GM18508 (cell line): ENCODE data around the gene KCMF1.

ENCODE experiments used
- ATAC-seq: cut with Tn5 transposase; IDR thresholded peaks from one replicate; pipeline ENCODE4 v1.9.1; 2021; ENCODE audit warnings: moderate number of reproducible peaks; ENCODE audit not compliant: insufficient read depth, unreplicated experiment

The KCMF1 gene

DNA sequence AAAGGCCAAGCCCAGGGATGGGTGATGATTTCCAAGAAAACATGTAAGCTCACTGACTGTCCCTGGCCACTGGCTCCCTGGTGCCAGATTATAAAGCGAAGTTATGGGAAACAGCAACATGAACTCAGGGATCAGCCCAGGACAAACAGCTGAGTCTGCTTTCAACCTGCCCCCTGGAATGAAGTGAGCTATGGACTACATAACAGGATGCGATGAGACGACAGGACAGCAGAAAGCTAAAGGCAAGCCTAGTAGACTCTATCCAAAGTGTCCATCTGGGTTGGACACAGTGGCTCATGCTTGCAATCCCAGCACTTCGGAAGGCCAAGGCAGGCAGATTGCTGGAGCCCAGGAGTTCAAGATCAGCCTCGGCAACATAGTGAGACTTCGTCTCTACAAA, 16.6 kb upstream of the KCMF1 start:
- no peak for ATAC-seq

DNA sequence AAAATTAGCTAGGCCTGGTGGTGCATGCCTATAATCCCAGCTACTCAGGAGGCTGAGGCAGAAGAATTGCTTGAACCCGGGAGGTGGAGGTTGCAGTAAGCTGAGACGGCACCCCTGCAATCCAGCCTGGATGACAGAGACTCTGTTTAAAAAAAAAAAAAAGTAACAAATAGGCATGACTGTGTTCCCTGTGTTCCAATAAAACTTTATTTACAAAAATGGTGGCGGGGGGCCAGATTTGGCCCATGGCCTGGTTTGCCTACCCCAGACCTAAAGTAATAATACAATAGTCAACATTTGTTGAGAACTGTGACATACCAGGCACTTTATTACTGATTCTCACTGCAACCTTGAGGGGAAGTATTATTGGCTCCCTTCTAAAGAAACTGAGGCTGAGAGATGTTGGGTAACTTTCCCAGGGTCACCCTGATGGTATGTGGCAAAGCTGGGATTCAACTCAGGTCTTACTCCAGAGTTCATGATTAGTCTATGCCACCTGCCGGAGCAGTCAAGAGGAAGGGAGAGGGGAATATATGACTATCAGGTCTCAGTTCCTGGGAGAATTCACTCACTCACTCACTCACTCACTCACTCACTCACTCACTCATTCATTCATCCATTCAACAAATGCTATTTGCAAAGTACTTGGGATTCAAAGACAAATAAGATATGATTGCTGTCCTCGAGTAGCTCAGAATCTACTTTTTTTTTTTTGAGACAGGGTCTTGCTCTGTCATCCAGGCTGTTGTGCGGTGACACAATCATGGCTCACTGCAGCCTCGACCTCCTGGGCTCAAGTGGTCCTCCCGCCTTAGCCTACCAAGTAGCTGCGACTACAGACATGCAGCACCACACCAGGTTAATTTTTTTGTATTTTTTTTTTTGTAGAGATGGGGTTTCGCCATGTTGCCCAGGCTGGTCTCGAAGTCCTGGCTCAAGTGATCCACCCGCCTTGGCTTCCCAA, 14.3 kb upstream of the KCMF1 start:
- no peak for ATAC-seq

DNA sequence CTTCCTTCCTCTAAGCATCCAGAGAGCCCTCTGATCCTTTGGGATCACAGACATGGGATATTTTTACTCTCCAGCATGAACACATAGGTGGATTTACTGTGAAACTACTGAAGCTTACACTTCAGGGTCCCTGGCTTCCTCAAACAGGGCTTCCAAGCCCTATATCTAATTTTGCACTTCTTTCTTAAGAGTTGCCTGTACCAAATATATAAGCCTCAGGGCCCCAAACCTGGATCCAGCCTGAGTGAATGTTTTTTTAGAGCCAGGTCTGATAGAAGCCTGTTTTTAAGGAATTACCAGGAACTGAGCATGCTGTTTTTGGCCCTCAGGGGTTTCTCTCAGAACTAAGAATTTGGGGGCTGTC, 13.2 kb upstream of the KCMF1 start:
- no peak for ATAC-seq

DNA sequence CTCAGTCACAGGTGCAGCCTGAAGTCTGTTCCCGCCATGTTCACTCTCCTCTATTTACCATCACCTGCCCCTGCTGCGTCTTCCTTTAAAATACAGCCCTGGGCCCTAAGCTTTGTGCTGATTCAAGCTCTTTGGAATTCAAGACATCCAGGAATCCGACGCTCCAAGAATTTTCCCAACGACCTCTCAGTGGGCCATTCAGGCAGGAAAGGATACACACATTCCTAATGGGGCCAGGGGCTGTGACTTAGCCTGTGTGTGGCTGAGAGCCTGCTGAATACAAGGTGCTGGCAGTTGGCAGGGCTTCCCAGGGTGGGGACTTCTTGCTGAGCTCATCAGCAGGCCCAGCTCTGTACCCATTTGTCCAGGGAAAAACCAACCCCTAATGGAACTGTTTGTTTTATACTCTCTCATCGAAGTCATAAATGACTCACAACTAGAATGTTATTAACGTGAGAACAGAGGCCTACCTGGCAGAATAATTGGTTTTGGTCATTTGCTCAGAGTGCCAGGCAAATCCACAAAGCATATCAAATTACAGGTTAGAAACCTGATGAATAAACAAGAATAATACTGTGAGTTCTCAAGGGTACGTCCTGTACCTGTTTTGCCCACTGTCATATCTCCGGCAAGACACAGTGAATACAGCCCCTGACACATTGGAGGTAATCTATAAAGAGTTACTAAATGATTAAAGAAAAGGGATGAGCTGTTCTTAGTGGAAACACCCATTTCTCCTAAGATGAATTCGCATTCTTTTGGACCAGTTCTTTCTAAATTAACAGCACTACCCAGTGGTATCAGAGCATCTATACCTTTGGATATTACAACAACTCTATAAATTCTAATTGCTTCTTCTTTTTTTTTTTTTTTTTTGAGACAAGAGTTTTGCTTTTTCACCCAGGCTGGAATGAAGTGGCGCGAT, 12.6 kb upstream of the KCMF1 start:
- no peak for ATAC-seq

DNA sequence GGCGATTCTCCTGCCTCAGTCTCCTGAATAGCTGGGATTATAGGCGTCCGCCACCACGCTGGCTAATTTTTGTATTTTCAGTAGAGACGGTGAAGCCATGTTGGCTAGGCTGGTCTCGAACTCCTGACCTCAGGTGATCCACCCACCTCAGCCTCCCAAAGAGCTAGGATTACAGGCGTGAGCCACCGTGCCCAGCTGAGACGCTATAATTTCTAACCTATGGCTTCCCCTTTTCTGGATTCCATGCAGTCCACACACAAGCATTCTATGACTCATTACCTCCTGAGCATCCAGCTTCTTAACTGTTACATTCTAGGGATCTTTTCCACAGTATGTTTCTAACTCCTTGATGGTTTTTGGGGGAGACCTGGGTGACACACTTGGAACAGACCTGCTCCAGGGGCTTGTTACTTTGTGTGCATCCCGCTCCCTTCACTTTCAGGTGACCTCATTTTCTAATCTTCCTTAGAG, 11.8 kb upstream of the KCMF1 start:
- no peak for ATAC-seq

DNA sequence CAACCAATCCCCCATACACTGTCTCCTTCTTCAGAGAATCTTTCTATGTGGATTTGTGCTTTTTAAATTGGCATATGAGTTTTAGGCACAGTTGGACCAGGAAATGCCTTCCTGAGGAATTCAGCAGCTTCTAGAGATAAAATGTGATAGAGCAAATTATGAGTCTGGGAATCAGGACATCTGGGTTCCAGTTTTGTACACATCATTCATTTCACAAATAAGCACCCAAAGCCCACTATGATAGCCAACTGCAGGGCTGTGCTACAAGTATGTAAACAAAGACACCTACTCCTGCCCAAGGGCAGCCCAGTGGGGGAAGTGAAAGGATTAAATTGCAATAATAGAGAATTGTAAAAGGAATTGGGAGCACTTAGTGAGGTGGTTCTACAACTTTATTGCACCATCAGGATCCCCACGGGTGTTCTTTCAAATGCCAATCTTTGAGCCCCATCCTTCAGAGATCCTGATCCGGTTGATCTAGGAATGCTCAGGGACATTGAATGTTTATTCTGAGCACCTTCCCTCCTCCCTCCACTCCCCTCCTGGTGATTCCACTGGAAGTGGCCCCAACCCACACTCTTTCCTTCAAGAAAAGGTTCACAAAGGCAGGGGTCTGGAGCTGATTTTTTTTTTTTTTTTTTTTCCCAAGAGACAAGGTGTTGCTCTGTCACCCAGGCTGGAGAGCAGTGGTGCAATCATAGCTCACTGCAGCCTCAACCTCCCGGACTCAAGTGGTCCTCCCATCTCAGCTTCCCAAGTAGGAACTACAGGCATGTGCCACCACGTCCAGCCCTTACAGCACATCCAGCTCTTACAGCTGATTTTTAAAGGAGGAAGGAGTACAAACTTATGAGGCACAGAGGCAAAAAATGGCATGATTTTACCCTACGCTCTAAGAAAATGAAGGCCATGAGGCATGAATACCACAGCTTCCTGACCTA, 11.1 kb upstream of the KCMF1 start:
- ATAC-seq = no peak

DNA sequence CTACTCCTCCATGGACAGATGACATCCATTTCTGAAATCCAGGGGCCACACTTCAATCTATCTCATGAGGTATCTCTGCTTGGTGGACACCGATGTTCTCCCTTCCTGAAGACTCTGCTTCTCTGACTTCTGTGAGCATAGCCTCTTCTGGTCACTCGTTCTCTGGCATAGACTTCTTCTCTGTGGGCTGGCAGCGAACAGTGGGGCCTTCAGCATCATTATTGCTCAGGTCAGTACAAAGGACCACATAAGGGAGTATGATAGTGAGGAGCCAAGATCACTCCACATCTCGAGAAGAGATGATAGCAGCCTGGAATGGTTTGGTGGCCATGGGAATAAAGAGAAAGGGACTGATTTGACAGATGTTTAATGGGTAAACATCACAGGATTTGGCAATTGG, 8.0 kb upstream of the KCMF1 start:
- no peak for ATAC-seq

DNA sequence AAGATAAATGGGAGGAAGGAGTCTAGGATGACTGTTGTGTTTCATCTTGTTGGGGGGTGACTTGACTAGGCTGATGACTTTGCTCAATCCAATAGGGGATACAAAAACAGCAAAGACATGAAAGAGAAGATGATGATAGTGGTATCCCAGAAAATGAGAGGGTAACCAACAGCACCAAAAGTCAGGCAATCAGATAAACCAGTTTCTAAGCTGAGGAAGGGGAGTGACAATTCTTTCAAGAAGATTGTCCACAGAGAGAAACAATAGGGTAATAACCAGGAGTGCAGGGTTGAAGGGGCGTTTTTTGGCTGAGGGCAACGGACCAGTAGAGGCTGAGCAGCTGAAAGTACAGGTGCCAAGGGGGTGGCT, 7.7 kb upstream of the KCMF1 start:
- ATAC-seq = no peak

DNA sequence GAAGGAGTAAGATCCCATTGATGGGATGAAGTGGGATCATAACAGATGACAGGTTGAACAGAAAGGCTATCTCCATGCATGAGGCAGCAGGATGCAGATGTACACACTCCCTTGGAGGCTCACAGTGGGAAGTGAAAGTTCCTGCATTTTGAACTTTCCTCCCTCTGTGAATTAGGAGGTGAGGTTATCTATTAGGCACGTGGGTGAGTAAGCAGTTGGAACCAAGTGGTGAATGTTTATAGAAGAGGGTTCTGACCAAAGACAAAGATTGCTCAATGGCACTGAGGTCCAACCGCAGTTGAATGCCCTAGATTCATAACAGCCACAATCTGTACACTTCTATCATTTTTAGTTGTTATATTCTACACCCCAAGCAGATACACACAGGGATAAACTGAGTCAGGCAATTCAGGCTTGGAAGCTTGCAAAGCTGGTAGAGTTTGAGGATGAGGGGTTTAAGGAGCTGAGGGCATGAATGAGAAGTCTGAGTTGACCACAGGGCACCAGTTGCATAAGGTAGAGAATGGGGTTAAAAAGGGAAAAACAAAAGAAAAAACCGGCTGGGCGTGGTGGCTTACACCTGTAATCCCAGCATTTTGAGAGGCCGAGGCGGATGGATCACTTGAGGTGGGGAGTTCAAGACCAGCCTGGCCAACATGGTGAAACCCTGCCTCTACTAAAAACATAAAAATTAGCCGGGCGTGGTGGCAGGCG, 7.1 kb upstream of the KCMF1 start:
- ATAC-seq = no peak

DNA sequence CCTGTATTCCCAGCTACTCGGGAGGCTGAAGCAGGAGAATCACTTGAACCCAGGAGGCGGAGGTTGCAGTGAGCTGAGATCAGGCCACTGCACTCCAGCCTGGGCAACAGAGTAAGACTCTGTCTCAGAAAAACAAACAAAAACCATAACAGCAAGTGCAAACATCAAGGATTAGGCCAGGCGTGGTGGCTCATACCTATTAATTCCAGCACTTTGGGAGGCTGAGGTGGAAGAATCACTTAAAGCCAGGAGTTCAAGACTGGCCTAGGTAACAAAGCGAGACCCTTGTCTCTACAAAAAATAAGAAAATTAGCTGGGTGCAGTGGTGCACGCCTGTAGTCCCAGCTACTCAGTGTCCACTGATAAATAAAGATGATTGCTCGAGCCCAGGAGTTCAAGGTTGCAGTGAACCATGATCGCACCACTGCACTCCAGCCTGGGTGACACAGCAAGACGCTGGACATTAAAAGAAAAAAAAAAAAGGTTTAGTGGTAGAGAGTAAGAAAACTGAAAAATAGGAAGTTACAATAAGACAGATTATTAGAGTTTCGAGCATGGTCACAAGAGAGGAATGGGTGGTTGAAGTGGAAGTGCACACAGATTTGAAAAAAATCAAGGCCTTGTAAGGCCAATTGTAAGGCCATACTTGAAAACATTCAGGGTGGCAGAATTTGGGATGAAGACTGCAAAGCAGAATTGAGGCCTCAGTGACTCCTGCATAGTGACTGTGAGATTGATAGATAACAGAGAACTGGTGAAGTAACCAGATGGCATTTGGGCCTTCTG, 6.4 kb upstream of the KCMF1 start:
- ATAC-seq = no peak

DNA sequence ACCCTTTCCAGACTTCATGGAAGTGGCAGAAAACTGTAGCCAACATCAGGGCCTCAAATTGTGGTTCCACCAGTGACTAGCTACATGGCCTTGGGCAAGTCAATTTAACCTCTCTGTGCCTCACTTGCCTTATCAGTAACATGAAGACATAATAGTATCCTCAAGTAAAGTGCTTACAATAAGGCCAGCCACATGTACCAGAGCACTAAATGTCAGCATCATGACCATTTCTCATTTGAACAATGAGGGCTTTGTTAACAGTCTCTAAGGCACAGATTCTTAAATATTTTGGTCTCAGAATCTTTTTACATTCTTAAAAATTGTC, 5.8 kb upstream of the KCMF1 start:
- ATAC-seq = no peak

DNA sequence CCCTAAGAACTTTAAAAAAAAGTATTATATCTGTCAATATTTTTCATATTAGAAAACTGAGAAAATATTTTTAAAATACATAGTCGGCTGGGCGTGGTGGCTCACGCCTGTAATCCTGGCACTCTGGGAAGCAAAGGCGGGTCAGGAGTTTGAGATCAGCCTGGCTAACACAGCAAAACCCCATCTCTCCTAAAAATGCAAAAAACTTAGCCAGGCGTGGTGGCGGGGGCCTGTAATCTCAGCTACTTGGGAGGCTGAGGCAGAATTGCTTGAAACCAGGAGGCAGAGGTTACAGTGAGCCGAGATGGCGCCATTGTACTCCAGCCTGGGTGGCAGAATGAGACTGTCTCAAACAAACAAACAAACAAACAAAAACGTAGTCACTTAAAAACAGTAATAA, 5.1 kb upstream of the KCMF1 start:
- no peak for ATAC-seq

DNA sequence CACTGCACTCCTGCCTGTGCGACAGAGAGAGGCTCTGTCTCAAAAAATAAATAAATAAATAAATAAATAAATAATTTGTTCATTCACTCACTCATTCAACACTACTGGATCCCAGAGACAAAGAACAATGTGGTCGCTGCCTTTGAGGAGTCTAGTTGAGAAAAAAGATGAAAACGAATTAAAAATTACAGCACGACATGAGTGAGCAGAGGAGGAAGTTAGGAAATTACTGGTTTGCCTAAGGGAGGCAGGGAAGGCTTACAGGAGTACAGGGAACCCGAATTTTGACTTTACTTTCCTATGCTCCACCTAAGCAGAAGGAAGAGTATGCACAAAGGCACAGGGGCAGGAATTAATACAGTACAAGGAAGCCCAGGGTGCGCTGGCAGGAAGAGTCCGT, 4.2 kb upstream of the KCMF1 start:
- no peak for ATAC-seq

DNA sequence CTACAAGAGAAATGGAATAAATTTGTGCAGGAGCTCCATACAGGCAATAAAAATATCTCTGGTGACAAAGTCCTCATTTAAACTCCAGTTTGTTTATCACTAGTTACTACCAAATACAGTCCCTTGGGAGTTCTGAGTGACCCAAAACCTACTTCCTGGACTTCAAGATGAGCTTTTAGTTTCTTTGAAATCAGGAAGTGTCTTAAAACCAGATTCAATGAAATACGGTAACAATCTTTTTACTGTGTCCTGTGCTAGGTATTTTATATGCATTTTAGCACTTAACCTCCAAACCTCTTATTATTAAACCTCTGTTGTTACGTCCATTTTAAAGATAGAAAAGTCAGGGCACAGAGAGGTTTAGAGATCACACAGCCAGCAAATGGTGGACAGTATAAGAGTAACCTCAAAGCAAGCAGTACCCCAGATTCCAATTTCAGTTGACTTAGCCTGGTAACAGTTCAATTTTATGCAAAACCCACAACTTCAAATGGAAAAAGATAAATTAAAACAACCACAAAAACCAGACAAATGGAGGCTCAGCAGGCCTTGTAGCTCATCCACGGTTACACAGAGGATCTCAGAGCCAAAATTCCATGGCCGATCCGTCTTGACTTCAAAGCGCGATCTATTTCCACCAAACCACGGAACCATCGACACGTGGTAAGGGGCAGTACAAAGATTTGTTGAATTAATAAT, 1.3 kb upstream of the KCMF1 start:
- ATAC-seq = no peak

DNA sequence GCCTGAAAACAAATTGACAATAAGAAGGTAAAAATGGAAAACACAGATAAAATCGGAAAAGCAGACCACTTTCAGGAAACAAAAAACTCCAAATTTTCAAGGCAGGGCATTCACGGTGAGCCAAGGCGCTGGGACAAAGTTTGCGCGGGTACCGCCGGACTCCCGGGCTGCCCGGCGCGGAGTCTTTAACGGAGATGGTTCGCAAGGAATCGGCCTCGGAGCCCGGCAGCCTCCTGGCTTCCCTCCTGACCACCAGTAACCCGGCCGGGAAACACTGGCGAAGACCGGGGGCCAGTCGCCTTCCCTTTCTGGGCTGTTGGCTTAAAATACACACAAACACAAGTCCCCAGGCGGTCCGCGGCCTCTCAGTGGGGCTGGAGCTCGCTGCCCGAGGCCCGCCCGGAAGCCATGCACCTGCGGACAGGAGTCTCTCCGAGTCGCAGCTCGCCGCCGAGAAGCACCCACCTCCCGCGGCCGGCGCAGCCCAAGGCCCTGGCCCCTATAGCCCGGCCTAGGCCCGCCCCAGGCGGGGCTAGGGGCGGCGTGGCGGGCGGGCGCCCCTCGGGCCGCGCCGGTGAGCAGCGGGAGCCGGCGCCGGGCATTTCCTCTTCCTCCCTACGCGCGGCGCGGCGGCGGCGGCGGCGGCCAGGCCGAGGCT, 622 bp upstream of the KCMF1 start:
- ATAC-seq = no peak

DNA sequence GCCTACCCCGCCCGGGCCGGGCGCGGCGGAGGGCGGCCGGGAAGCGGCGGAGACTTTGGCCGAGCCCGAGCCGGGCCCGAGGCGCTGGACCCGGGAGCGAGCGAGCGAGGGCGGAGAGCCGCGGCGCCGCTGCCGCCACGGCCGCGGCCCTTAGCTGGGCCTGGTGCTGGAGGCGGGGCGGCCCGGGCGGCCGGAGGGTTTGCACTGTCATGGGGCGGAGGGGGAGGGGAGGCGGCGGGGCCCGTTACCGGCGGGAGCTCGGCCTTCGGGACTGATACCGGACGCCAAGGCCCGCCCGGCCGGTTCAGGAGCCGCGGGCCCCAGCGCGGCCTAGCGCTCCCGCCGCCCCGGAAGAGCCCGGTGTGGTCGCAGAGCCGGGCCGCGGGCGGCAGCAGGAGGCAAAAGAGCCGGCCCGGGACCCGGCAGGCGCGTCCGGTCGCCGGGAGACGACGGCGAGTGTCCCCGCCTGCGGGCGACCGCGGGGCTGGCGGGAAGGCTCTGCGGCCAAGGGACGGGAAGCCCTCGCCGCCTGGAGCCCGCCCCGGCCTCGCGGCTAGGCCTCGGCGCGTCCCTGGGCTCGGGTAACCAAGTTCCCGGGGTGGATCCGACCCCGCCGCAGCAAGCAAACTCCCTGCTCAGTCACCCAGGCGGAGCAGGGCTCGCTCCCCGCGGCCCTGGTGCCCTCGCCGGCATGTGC, 697 bp downstream of the KCMF1 start:
- no peak for ATAC-seq

DNA sequence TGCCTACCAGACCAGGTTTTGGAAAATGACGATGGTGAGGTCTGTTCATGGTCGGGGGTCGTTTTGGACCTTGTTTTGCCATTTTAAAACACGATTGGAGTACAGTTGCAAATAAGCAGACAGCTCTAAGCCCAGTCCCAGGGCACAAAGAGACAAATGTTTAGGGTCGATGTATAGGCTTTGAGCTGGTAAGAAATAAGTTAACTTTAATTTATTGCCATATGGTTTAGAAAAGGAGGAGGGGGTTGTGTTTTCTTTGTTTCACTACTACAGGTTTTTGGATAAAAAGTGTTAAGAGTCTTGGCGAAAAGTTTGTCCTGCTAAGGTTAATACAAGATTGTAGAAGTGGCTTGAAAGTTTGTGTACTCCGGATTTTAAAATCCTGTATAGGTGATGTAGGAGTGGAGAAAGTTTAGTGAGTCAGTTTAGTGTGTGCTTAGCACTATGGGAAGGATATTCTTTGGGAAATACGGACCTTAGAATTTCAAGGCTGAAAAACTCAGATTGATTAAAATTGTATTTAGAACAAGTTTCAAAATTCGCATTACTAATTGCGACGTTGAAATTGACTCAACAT, 1.3 kb downstream of the KCMF1 start:
- ATAC-seq = no peak
